HG03469 (cell line): ENCODE data around the gene EHMT1.

Experiments used
- ATAC-seq: cut with Tn5 transposase; IDR thresholded peaks from one replicate; pipeline ENCODE4 v1.9.1; 2021; ENCODE audit warnings: mild to moderate bottlenecking, moderate library complexity, moderate number of reproducible peaks; ENCODE audit not compliant: unreplicated experiment

Gene EHMT1

DNA sequence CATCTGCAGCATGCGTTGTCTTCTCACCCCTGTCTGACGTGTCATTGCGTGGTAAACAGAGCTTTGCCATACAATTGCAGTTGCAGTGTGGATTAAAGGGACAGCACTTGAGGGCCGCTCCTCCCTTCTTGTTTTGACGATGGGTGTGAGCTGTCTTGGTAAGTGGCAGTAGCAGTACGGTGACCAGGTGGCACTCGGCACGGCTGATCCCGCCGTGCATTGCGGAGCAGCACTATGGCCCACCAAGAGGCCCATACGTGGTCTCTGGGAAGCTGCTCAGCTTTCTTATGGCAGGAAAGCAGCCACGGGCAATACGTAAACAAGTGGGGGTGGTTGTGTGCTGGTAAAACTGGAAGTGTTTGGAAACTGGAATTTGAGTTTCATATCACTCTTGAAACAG lies 25.1 kb downstream of the EHMT1 start:
- no peak for ATAC-seq

- no peak for ATAC-seq
Measured at GRCh38 chr9:137645211-137645610, 26.4 kb downstream of the EHMT1 start.

DNA sequence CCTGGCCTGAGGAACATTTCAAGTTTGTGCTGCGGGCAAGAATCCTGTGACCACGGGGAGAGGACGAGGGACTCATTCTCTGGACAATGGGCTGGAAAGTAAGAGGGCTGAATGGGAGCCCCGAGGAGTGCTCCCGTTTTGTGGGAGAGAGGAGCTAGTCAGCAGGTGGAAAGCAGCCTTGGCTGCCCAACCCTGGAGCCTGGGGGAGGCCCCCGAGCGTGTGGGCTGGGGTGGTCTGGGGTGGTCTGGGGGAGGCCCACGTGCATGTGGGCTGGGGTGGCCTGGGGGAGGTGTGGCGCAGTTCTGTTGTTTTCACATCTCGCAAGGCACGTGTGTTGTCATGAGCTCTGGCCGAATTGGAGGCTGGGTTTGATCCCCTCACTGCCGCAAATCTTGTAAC lies 27.5 kb downstream of the EHMT1 start:
- ATAC-seq = no peak

GRCh38 chr9:137647096-137647714 lies 28.4 kb downstream of the EHMT1 start:
- ATAC-seq = no peak

DNA sequence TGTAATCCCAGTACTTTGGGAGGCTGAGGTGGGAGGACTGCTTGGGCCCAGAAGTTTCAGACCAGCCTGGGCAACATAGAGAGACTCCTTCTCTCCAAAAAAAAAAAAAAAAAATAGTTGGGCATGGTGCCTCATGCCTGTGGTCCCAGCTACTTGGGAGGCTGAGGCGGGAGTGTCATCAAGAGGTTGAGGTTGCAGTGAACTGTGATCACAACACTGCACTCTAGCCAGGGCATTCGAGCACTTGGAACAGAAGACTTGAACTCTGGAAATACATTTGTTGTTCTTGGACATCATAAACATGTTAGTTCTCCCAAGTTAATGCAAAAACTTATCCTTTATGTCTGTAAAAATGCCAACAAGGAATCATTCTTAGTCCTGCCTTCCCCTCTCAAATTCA lies 29.6 kb downstream of the EHMT1 start:
- ATAC-seq = no peak

- no peak for ATAC-seq
Measured at GRCh38 chr9:137649553-137649952, 30.7 kb downstream of the EHMT1 start.

- no peak for ATAC-seq
Measured at GRCh38 chr9:137650259-137650658, 31.5 kb downstream of the EHMT1 start.

- ATAC-seq = no peak
Measured at GRCh38 chr9:137650779-137651178, 32.0 kb downstream of the EHMT1 start.

DNA sequence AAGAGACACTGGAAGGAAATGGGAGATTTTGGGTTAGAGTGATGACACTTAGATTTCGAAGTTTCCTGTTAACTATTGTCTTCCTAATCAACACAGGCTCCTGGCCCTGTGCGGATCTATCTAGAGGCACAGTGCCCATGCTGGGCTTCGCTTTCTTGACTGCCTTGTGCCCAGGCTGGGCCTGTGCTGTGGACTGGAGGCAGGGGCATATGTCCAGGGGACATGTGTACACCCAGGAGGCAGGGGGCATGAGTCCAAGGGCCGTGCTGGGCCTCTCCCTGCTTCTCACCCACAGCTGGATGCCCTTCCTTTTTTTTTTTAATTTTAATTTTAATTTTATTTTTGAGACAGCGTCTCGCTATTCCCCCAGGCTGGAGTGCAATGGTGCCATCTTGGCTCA lies 37.6 kb downstream of the EHMT1 start:
- ATAC-seq = no peak

DNA sequence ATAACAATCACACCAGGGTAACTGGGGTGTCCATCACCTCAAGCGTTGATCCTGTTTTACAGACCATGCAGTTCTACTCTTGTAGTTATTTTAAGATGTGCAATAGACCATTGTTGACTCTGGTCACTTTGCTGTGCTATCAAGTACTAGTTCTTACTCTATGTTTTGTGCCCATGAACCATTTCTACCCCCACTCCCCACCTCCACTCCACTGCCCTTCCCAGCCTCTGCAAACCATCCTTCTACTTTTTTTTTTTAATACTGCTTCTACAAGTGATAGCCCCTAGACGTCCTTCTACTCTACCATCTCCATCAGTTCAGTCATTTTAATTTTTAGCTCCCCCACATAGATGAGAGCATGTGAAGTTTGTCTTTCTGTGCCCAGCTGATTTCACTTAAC lies 38.8 kb downstream of the EHMT1 start:
- no peak for ATAC-seq

DNA sequence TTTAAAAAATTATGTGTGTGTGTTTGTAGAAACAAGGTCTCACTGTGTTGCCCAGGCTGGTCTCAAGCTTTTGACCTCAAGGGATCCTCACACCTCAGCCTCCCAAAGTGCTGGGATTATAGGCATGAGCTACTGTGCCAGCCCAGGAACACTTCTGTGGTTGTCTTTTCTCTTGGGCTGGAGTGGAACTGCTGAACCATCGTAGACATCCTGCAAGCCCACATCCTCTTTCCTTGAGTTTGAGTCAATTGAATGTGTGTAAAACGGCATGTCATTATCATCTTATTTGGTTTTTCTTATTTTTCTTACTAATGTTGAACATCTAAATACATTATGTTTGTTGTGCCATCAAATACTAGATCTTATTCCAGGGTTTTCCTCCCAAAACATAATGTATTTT lies 40.0 kb downstream of the EHMT1 start:
- ATAC-seq = no peak

GRCh38 chr9:137660144-137660543 lies 41.3 kb downstream of the EHMT1 start:
- no peak for ATAC-seq

DNA sequence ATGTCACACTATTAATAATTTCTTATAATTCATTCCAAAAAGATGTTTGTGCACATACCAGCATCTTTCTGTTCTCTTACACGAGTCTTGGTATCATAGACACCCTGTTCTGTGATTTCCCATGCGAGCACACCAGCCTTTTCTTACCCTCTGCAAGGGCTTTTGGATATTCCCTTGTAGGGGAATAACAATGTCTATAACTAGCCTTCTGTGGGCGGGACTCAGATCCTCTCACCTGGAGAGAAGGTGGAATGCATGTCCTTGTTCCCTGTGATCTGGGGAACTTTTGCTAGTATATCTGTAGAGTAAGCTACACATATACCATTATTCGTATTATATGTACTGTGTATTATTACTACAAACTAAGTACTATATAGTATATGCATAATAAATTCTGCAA lies 44.8 kb downstream of the EHMT1 start:
- no peak for ATAC-seq

DNA sequence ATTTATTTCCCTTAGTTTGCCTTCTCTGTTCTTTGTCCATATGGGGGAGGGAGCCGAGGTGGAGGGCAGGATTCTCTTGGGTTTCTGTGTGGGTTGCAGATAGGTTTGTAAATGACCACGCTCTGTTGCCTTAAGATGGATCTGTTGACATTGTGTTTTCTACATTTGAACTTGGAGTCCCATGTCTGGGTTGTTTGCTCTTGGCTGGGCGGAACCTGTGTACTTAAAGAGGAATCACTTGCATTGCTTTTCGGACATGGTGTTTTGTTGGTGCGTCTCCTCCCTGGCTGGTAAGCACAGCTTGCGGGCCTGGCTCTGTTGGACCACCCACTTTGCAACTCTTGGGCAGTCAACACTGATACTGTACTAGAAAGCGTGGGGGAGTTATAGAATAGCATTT lies 45.9 kb downstream of the EHMT1 start:
- ATAC-seq = no peak

DNA sequence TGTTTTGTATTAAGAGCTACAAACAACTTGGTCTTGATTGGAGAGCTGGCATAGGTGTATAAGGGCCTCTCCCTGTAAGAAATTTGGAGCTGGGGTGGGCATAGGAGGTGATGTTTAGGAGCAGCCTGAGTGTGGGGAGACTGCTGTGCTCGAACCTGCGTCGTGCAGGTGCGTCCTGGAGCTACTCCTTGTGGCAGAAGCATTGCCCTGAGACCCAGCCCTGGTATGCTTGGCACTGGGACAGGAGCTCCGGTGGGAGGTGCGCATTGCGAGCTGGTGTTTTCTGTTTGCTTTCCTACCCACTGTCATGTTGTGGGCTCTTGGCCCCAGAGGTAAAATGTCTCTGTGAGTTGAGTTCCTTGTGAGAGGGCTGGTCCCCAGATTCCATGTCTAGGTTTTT lies 46.4 kb downstream of the EHMT1 start:
- ATAC-seq = no peak

DNA sequence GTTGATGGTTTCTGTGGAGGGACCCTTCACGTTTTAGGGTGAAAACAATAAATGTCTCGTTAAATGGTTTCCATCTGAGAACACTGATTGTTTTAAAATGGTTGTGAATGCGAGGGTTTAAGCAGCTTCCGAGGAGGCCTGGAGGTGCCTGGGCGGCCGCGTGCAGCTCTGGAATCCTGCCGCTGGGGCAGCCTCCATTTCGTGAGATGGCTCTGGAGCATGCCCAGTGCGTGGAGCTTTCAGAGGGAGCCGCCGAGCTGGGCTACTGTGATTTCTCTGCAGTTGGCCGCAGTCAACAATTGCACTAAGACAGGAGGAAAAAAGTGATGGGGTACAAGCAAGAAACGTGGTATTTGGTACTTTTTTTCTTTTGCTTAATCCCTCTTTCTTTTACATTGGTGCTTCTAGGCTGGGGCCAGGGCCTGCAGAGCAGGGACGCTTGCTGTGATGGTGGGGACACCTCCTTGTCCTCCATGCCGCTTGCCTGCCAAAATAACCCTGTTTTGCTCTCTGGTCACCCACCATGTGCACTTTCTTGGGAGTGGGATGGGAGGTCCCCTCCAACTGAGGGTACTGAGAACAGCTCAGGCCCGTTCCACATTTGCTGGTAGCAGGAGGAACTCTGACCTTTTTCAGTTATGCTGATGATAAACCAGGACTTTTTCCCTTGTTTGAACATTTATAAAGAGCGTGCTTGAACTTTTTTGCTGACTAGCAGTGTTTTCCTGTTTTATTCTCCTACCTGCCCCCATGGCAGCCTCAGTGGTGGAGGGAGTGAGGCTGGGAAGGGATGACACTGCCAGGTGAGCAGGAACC lies 47.1 kb downstream of the EHMT1 start:
- ATAC-seq = no peak

DNA sequence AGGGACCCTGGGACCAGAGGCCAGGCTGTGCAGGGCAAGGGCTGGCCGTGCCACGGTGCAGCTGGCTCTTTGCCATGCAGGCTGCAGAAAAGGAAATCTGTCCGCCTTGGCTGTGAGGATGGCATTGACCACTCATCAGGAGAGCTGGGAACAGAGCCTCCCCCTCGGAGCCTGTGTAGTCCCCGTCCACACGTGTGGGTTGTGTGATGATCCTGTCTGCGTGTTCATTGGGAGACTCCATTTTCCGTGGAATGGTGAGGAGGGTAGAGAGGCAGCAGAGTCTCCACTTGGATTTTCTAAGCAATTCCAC lies 47.7 kb downstream of the EHMT1 start:
- ATAC-seq = no peak

DNA sequence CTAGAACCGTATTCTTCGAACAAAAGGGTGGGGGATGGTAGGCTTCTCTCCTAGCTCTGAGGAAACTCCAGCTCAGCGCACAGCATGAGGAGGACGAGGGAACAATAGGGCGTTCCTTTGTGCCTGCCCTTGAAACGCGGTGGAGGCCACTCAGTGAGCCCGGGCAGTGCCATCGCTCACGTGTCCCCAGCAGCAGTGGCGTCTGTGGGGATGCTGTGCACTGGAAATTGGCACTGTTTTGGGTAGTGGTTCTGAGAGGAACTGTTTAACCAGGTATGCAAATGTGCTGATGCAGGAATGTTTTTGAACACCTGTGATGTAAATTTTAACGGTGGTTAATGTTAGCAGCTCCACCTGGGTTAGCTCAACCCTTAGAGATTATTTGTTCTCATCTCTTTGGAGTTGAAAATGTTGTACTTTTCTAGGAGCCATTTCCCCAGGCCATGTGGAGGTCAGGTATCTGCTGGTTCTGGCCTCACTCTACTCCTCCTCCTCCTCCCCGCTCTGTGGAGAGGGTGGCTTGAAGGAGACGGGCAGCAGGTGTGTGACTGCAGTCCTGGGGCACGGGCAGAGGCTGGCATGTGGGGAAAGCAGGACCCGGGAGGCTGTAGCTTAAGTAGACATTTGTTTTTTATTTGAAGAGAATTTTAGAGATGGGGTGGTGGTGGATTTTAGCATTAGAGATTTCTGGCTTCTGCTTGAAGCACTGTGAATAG lies 48.3 kb downstream of the EHMT1 start:
- ATAC-seq = no peak

GRCh38 chr9:137668203-137668602 lies 49.4 kb downstream of the EHMT1 start:
- ATAC-seq = no peak

DNA sequence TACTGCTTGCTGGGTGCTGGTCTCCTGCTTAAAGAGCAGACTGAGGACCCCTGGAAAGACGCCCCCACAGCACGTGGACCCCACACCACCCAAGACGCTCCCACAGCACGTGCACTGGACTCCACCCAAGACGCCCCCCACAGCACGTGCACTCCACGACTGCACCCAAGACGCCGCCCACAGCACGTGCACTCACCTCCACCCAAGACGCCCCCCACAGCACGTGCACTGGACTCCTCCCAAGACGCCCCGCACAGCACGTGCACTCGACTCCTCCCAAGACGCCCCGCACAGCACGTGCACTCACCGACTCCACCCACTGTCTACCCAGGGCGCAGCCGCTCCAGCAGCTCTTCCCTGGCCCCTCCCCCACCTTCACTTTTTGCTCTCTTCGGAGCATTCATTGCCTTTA lies 50.5 kb downstream of the EHMT1 start:
- no peak for ATAC-seq

DNA sequence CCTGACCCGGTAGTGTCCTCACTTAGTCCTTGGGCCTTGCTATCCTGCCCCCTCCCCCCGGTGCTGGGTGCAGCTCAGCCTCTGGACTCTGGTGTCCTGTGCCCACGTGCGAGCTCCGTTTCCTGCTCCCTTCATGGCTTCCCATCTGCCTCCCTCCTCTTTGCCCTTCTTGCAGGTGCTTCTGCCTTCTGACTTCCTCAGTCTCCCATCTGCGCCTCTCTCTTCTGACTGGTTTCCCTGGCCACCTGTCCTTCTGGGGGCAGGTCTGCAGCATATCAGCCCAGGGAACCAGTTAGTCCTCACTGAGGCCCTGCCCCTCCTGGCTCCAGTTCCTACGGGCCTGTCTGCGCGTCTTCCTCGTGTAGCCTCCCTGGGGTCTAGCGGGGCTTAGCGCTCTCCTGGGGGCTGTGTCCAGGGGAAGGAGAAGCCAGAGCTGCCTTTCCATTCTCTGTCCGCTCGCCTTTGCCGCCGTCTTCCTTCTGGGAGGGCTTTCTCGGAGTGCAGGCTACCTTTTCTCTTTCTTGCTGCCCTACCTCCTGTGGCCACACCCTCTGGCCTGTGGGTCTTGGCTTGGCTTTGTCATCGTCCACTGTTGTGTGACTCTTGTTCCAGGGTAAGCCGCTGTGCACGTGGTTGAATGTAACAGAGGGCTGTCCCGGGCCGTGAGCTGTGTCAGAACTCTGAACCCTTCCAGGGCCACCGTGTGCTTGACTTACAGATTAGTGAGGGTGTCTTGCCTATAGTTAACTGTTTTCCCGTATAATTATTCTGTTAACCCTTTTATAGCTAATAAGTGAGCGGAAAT lies 51.8 kb downstream of the EHMT1 start:
- ATAC-seq = no peak

GRCh38 chr9:137671196-137671538 lies 52.4 kb downstream of the EHMT1 start:
- ATAC-seq = no peak
